GM12801 (cell line): Measurements from ENCODE around the gene MRPL2.

ENCODE experiments used
- CTCF ChIP-seq: IDR thresholded peaks from one replicate; pipeline ENCODE4 v1.5.1; 2011; ENCODE audit warnings: control low read depth; ENCODE audit not compliant: insufficient read length; ENCODE audit errors: extremely low read depth

MRPL2 gene

DNA sequence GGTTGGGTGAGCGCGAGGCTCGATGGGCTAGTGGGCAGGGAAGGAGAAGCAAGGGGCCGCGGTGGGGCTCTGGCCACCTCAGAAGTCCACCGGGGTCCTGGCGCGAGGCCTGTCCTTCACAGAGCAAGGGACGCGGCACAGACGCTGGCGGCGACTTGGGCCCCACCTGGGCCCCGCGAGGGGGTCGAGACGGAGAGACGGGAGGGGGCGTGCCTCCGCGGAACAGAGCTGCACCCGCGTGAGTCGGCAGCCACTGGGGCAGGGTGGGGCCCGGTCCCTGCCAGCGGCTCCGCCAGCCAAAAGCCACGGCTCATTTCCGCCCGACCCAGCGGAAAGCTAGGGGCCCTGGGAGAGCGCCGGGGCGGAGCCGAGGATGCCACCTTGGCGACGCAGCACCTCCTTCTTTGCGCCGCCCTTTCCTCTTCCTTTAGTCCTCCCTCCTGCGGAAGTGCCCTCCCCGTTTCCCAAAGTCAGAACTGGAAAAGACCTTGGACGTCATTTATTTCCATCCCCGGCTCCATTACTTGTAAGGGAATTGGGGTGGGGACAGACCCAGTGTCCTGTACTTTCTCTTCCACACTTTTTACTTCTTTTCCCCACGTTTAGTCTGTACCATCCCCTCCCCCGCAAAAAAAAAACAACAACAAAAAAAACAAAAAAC lies 5.6 kb downstream of the MRPL2 start, which contains the start of gene CUL7:
TSS of gene CUL7 (minus strand) at position 307 of the 661 bp plus-strand sequence. CDS start 1,063 bp downstream, outside the sequence.
- TF ChIP-seq CTCF: no peak

- TF ChIP-seq CTCF: no peak
These were observed 6.2 kb downstream of the MRPL2 start for GRCh38 chr6:43052842-43053544.

GRCh38 chr6:43052225-43052841 lies 6.9 kb downstream of the MRPL2 start:
- no peak for TF ChIP-seq CTCF

GRCh38 chr6:43050981-43051380 lies 8.3 kb downstream of the MRPL2 start:
- no peak for TF ChIP-seq CTCF

DNA sequence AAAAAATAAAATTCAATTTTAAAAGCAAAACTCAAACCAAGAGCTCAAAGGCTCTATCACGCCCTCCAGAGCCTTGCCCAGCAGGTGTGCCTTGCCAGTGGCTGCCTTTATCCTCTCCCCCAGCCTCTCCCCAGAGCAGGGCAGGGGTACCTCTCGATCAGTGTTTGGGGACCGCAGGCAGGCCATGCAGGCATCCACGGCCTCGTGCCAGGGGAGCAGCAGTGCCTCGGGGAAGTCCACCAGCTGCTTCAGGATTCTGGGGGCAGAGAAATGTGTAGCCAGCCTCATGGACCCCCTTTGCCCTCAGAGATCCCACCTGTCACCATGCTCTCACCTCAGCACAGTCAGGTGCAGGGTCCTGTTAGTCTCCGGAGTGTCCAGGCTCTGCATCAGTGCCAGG lies 11.2 kb downstream of the MRPL2 start:
- no peak for TF ChIP-seq CTCF

- no peak for TF ChIP-seq CTCF
These were observed 13.8 kb downstream of the MRPL2 start for GRCh38 chr6:43045371-43045930.

DNA sequence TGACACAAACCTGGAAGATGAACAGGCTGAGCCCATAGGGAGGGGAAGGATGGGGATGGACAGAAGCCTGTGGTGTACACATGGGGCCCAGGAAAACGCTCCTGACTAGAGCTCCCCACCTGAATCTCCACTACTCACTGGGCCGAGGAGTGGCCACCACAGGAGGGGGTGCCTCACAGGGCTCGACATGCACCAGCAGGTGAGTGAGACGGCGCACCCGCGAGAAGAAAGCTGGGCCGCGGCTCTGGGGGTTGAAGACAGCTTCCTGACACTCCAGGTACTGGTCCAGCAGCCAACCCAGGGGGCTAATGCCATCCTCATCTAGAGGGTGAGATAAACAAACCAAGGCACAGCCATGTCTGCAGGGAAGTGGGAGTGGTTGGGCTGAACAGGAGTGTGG lies 15.9 kb downstream of the MRPL2 start:
- no peak for TF ChIP-seq CTCF
